GM12878 (cell line): Measurements from ENCODE around the gene LRP10. TPM values are rescaled to one million over a fixed set of nuclear protein-coding genes. Genes with fewer than 3 reads are reported as not detected.
A peak's percentile ranks its signal among the peaks of the same experiment; 100 is the strongest.

ENCODE experiments used
- ATF7 ChIP-seq: fragments of 450-650 bp; IDR thresholded peaks from 2 replicates; pipeline ENCODE4 v1.6.1; 2016; ENCODE audit warnings: low read depth, mild to moderate bottlenecking
- BHLHE40 ChIP-seq, 2 experiments: fragments of 450-650 bp in 1 of 2; IDR thresholded peaks; 2 replicates each; pipeline ENCODE4 v1.6.1; 2011 to 2017; ENCODE audit warnings: low read depth in 2 of 2, borderline replicate concordance in 1 of 2, improper control_type of control experiment in 1 of 2, low read length in 1 of 2, mild to moderate bottlenecking in 1 of 2
- CHD2 ChIP-seq: IDR thresholded peaks from 2 replicates; pipeline ENCODE4 v1.6.1; 2011; ENCODE audit warnings: low read depth, low read length, improper control_type of control experiment, borderline replicate concordance
- EED ChIP-seq: sonication (generic); IDR thresholded peaks from 2 replicates; pipeline ENCODE4 v1.6.1; 2016; ENCODE audit warnings: antibody characterized with exemption, low read depth
- EGR1 ChIP-seq, 2 experiments: IDR thresholded peaks; 1 replicate in 1 of 2; 2 replicates in 1 of 2; pipeline ENCODE4 v1.6.1; 2011 to 2012; ENCODE audit warnings: low read depth in 2 of 2, low read length in 2 of 2, borderline replicate concordance in 1 of 2, mild to moderate bottlenecking in 1 of 2, moderate library complexity in 1 of 2
- ESRRA ChIP-seq: IDR thresholded peaks from 2 replicates; pipeline ENCODE4 v1.6.1; 2012; ENCODE audit warnings: mild to moderate bottlenecking, low read length, improper control_type of control experiment
- EZH2 ChIP-seq: IDR thresholded peaks from 2 replicates; pipeline ENCODE4 v1.6.1; 2012; ENCODE audit warnings: low read depth, mild to moderate bottlenecking, control low read depth, inconsistent platforms, low read length, borderline replicate concordance; ENCODE audit not compliant: control insufficient read depth
- GABPA ChIP-seq: IDR thresholded peaks from 2 replicates; pipeline ENCODE4 v1.6.1; 2014; ENCODE audit warnings: antibody characterized with exemption, low read depth, mild to moderate bottlenecking, inconsistent platforms
- KLF5 ChIP-seq: fragments of 450-650 bp; IDR thresholded peaks from 2 replicates; pipeline ENCODE4 v1.6.1; 2014; ENCODE audit warnings: mild to moderate bottlenecking; ENCODE audit not compliant: partially characterized antibody
- MEF2B ChIP-seq: fragments of 450-650 bp; IDR thresholded peaks from 2 replicates; pipeline ENCODE4 v1.6.1; 2018; ENCODE audit warnings: mild to moderate bottlenecking, moderate library complexity; ENCODE audit not compliant: partially characterized antibody, poor library complexity, severe bottlenecking
- NFYB ChIP-seq: IDR thresholded peaks from 2 replicates; pipeline ENCODE4 v1.6.1; 2011; ENCODE audit warnings: low read depth, mild to moderate bottlenecking, low read length, improper control_type of control experiment, moderate library complexity; ENCODE audit not compliant: insufficient read depth
- NR2C1 ChIP-seq: fragments of 450-650 bp; IDR thresholded peaks from 2 replicates; pipeline ENCODE4 v1.6.1; 2017; ENCODE audit warnings: antibody characterized with exemption, mild to moderate bottlenecking, moderate library complexity
- POLR2A ChIP-seq: IDR thresholded peaks from 2 replicates; pipeline ENCODE4 v1.6.1; 2011; ENCODE audit warnings: low read depth, mild to moderate bottlenecking, low read length
- POLR2AphosphoS5 ChIP-seq: IDR thresholded peaks from 2 replicates; pipeline ENCODE4 v1.6.1; 2011; ENCODE audit warnings: mild to moderate bottlenecking, low read length, inconsistent platforms
- POU2F2 ChIP-seq: IDR thresholded peaks from 3 replicates; pipeline ENCODE4 v1.6.1; 2011; ENCODE audit warnings: low read depth, mild to moderate bottlenecking, low read length, borderline replicate concordance
- RBBP5 ChIP-seq: fragments of 200-600 bp; sonication (generic); conservative IDR thresholded peaks from 2 replicates; pipeline ENCODE4 v1.6.1; 2016
- TAF1 ChIP-seq: IDR thresholded peaks from 2 replicates; pipeline ENCODE4 v1.6.1; 2011; ENCODE audit warnings: mild to moderate bottlenecking, low read depth, low read length, borderline replicate concordance
- ZNF622 ChIP-seq: fragments of 450-650 bp; IDR thresholded peaks from 2 replicates; pipeline ENCODE4 v1.6.1; 2017; ENCODE audit warnings: mild to moderate bottlenecking, inconsistent platforms
- polyA plus RNA-seq, 11 experiments: library from polyadenylated mRNA; depleted of rRNA in 4 of 11; unstranded in 6 of 11; stranded (reverse) in 5 of 11; fragments of >200 nt; fragmentation: Nextera tagmentation in 4 of 11; fragmentation: Illumina TruSeq in 1 of 11; extraction: Ambion mirVana in 4 of 11; extraction: Trizol in 1 of 11; gene quantifications; 1 replicate in 1 of 11; 2 replicates in 10 of 11; pipeline versions ENCODE4 v1.2.1 to v1.2.3, GENCODE V29; 2011 to 2016; ENCODE audit warnings: inconsistent platforms in 2 of 11, missing spikeins in 2 of 11, low read depth in 1 of 11
- total RNA-seq, 4 experiments: library from RNA; depleted of rRNA in 3 of 4; stranded (reverse); fragments of >200 nt in 3 of 4; fragmentation: Illumina TruSeq in 1 of 4; extraction: Trizol in 1 of 4; gene quantifications; 2 replicates each; pipeline versions ENCODE4 v1.2.1 to v1.2.3, GENCODE V29; 2013 to 2021
- TF ChIP-seq, protein P1 (sequence below): fragments of 450-650 bp; IDR thresholded peaks from 2 replicates; pipeline ENCODE4 v1.6.1; 2017; ENCODE audit warnings: mild to moderate bottlenecking, moderate library complexity
- TF ChIP-seq, protein P2 (sequence below): fragments of 450-650 bp; IDR thresholded peaks from 2 replicates; pipeline ENCODE4 v1.6.1; 2016; ENCODE audit warnings: mild to moderate bottlenecking
- TF ChIP-seq, protein P3 (sequence below): IDR thresholded peaks from 2 replicates; pipeline ENCODE4 v1.6.1; 2011; ENCODE audit warnings: low read depth, low read length, improper control_type of control experiment, borderline replicate concordance
- TF ChIP-seq, protein P4 (sequence below): fragments of 450-650 bp; IDR thresholded peaks from 2 replicates; pipeline ENCODE4 v1.6.1; 2016; ENCODE audit warnings: mild to moderate bottlenecking

LRP10 gene
- total and polyA plus RNA-seq, 10 of the 15 experiments (the other 5 are each of a cell fraction or from before 2014, with no cell fraction given) = 3.0 to 56.9 (median 20.9) TPM

DNA sequence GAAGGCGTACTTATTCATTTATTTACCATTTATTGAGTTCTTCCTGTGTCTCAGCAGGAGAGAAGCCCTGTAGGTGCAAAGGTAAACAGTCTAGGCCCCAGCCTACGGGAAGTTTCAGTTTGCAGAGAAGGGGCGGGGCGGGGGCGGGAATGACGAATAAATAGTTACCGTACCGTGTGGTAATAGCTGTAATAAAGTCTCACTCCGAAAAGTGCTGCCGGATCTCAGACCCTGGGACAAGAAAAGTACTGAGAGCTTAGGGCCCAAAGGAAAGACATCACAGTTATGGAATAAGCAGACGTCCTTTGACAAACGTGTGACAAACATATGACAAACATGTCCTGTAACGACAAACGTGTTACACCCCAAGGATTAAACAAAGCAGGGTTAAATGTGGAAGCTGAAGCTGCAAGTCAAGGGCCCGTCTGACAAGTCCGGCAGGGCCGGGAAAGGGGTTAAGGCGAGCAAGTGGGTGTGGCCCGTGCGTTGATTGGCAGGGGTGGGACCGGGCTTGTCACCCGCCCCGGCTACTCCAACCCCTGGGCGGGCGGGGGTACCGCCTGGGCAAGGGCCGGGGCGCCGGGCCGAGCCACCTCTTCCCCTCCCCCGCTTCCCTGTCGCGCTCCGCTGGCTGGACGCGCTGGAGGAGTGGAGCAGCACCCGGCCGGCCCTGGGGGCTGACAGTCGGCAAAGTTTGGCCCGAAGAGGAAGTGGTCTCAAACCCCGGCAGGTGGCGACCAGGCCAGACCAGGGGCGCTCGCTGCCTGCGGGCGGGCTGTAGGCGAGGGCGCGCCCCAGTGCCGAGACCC, at the start of gene LRP10 (continued):
- TF ChIP-seq, protein P1, sequence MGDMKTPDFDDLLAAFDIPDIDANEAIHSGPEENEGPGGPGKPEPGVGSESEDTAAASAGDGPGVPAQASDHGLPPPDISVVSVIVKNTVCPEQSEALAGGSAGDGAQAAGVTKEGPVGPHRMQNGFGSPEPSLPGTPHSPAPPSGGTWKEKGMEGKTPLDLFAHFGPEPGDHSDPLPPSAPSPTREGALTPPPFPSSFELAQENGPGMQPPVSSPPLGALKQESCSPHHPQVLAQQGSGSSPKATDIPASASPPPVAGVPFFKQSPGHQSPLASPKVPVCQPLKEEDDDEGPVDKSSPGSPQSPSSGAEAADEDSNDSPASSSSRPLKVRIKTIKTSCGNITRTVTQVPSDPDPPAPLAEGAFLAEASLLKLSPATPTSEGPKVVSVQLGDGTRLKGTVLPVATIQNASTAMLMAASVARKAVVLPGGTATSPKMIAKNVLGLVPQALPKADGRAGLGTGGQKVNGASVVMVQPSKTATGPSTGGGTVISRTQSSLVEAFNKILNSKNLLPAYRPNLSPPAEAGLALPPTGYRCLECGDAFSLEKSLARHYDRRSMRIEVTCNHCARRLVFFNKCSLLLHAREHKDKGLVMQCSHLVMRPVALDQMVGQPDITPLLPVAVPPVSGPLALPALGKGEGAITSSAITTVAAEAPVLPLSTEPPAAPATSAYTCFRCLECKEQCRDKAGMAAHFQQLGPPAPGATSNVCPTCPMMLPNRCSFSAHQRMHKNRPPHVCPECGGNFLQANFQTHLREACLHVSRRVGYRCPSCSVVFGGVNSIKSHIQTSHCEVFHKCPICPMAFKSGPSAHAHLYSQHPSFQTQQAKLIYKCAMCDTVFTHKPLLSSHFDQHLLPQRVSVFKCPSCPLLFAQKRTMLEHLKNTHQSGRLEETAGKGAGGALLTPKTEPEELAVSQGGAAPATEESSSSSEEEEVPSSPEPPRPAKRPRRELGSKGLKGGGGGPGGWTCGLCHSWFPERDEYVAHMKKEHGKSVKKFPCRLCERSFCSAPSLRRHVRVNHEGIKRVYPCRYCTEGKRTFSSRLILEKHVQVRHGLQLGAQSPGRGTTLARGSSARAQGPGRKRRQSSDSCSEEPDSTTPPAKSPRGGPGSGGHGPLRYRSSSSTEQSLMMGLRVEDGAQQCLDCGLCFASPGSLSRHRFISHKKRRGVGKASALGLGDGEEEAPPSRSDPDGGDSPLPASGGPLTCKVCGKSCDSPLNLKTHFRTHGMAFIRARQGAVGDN = peak; percentile 27; the same call in 1 of the 2 replicates
- TF ChIP-seq, protein P2, sequence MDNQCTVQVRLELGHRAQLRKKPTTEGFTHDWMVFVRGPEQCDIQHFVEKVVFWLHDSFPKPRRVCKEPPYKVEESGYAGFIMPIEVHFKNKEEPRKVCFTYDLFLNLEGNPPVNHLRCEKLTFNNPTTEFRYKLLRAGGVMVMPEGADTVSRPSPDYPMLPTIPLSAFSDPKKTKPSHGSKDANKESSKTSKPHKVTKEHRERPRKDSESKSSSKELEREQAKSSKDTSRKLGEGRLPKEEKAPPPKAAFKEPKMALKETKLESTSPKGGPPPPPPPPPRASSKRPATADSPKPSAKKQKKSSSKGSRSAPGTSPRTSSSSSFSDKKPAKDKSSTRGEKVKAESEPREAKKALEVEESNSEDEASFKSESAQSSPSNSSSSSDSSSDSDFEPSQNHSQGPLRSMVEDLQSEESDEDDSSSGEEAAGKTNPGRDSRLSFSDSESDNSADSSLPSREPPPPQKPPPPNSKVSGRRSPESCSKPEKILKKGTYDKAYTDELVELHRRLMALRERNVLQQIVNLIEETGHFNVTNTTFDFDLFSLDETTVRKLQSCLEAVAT = peak; percentile 65
- TF ChIP-seq POU2F2 (peak; percentile 7; the same call in 2 of the 3 replicates), EZH2 (no peak), GABPA (peak; percentile 18; the same call in 1 of the 2 replicates), EGR1 (IDR thresholded peaks at IDR 0.05; ENCODE audit: borderline replicate concordance in 1 of 2, low read depth in 2 of 2, low read length in 2 of 2) (peak in 1 of 2 experiments; percentile 60; a peak in 1 of 3 replicates), EED (peak; percentile 24; the same call in 1 of the 2 replicates), RBBP5 (no peak), ESRRA (no peak), NFYB (0 out of 2 replicates have a peak, but pooled peaks have one; percentile 40), ATF7 (peak; percentile 64; the same call in 1 of the 2 replicates), MEF2B (peak; percentile 9), NR2C1 (peak; percentile 26; the same call in 1 of the 2 replicates), KLF5 (peak; percentile 16), BHLHE40 (IDR thresholded peaks at IDR 0.05; ENCODE audit: borderline replicate concordance in 1 of 2, low read depth in 2 of 2, low read length in 1 of 2) (peak in 1 of 2 experiments; percentile 68; a peak in 3 of 4 replicates), CHD2 (peak; percentile 59), POLR2A (peak; percentile 80), ZNF622 (no peak), TAF1 (peak; percentile 59; the same call in 1 of the 2 replicates), POLR2AphosphoS5 (peak; percentile 90)
- TF ChIP-seq, protein P3, sequence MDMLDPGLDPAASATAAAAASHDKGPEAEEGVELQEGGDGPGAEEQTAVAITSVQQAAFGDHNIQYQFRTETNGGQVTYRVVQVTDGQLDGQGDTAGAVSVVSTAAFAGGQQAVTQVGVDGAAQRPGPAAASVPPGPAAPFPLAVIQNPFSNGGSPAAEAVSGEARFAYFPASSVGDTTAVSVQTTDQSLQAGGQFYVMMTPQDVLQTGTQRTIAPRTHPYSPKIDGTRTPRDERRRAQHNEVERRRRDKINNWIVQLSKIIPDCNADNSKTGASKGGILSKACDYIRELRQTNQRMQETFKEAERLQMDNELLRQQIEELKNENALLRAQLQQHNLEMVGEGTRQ = no peak
- TF ChIP-seq, protein P4, sequence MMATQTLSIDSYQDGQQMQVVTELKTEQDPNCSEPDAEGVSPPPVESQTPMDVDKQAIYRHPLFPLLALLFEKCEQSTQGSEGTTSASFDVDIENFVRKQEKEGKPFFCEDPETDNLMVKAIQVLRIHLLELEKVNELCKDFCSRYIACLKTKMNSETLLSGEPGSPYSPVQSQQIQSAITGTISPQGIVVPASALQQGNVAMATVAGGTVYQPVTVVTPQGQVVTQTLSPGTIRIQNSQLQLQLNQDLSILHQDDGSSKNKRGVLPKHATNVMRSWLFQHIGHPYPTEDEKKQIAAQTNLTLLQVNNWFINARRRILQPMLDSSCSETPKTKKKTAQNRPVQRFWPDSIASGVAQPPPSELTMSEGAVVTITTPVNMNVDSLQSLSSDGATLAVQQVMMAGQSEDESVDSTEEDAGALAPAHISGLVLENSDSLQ = peak; percentile 98
